ENCODE results near the gene ARHGAP40.
A peak's percentile ranks its signal among the peaks of the same experiment; 100 is the strongest.

ARHGAP40 gene

DNA sequence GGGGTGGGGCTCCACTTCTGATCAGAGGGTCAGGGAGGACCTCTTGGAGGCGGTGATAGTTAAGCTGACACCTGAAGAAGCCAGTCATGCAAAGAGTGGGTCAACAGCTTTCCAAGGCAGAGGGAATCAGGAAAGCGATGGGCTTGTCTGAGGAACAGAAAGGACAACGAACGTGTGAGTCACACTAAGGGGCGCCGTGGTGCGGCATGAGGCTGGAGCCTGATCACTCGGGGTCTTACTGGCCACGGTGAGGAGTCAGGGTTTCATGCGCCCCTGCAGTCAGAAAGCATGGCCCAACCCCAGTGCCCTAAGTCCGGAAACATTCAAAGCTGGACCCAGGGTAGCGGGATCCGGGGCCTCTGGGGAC lies 72.1 kb downstream of the ARHGAP40 start:
- no peaks in the 10 kb centered on the region for H3K36me3 ChIP-seq (replicated peaks)
- in situ Hi-C loops (cut with MboI; ENCODE audit: low sequenced_read_pairs) = no loop called here
- H3K27me3 ChIP-seq (ENCODE audit: low read depth) = peaks cover 9% of the 10 kb centered on the region
- DNase-seq (ENCODE audit: low spot score in 2 of 2) = peak; percentile 3 to 45
- H3K4me3 ChIP-seq = peak overlapping the region; percentile 51
- peaks cover 3% of the 10 kb centered on the region; the same call in 1 of the 2 replicates for H3K4me1 ChIP-seq
- no peaks in the 10 kb centered on the region for H3K9me3 ChIP-seq

DNA sequence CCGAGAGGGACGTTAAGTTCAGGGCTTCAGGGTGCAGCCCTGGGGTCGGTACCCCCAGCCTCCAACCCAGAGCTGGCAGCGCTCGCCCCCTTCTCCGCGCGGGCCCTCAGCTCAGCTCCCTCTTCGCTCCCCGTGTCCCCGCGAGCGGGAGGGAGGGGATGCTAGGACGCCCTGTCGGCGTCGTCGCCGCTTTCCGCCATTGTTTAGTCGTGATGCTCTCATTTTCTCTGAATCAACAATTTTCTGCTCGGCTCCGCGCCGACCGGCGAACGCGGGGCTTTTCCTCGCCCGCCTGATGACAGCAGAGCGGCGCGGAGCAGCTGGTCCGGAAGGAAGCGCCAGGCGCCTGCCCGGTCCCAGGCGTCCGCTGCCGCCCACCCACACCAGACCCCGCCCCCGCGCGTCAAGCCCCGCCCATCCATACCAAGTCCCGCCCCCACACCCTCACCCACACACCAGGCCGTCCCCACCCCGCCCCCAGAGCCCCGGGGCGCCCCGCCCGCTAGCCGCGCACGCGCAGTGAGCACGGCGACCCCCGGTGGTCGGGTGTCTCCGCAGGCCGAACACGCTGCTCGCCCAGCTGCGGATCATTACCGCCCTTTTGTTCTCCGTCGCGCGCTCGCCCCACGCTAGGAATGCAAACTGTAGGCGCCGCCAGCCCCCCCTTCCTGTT lies 72.6 kb downstream of the ARHGAP40 start:
- no peaks in the 10 kb centered on the region for H3K9me3 ChIP-seq
- peaks cover 4% of the 10 kb centered on the region for H3K27me3 ChIP-seq (ENCODE audit: low read depth)
- in situ Hi-C loops (cut with MboI; ENCODE audit: low sequenced_read_pairs) = no loop called here
- H3K36me3 ChIP-seq (replicated peaks) = no peaks in the 10 kb centered on the region
- DNase-seq (ENCODE audit: low spot score in 2 of 2) = peak; percentile 68 to 90
- peak overlapping the region; percentile 51 for H3K4me3 ChIP-seq
- H3K4me1 ChIP-seq = peaks cover 3% of the 10 kb centered on the region; the same call in 1 of the 2 replicates

DNA sequence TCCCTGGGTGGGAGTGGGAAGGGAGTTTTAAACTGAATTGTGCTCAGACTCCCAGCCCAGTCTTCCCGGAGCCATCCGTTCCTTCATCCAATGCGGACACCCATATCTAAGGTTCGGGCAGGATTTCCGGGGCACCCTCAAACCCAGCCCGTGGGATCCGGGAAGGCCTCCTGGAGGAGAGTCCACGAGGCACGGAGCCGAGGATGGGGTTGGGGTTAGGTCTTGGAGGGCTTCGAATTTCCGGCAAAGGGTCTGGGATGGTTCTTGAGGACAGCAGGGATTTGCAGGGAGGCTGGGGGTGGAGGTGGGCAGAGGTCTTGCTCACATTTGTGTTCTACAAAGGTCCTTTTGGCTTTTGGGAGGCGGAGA lies 73.1 kb downstream of the ARHGAP40 start:
- in situ Hi-C loops (cut with MboI; ENCODE audit: low sequenced_read_pairs) = no loop called here
- Histone ChIP-seq H3K27me3 (ENCODE audit: low read depth) (0 out of 2 replicates have a peak, but pooled peaks cover 2% of the 10 kb centered on the region), H3K36me3 (replicated peaks) (no peaks in the 10 kb centered on the region), H3K9me3 (no peaks in the 10 kb centered on the region), H3K4me3 (peak overlapping the region; percentile 51), H3K4me1 (peaks cover 3% of the 10 kb centered on the region; the same call in 1 of the 2 replicates)
- DNase-seq (ENCODE audit: low spot score in 2 of 2) = no peak

DNA sequence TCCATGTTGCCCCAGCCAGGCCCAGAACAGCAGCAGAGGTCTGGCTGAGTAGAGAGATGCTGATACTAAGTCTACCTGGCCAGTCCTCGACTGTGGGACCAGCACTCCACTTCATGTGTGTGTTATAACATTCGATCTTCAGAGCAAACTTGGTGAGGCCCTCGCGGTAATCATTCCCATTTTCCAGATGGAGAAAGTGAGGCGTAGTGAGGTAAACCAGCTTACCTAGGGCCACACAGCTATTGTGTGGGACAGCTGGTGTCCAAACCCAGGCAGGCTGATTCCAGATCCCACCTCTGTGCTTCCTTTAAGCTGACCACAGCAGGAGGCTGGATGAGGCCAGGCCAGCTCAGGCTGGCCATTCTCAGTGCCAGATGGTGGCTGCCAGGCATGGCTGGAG lies 75.0 kb downstream of the ARHGAP40 start:
- in situ Hi-C loops (cut with MboI; ENCODE audit: low sequenced_read_pairs) = no loop called here
- no peak for DNase-seq (ENCODE audit: low spot score in 2 of 2)
- no peaks in the 10 kb centered on the region for H3K9me3 ChIP-seq
- H3K27me3 ChIP-seq (ENCODE audit: low read depth) = no peaks in the 10 kb centered on the region
- H3K4me3 ChIP-seq = no peak overlapping the region
- H3K36me3 ChIP-seq (replicated peaks) = no peaks in the 10 kb centered on the region
- peaks cover 3% of the 10 kb centered on the region; the same call in 1 of the 2 replicates for H3K4me1 ChIP-seq

DNA sequence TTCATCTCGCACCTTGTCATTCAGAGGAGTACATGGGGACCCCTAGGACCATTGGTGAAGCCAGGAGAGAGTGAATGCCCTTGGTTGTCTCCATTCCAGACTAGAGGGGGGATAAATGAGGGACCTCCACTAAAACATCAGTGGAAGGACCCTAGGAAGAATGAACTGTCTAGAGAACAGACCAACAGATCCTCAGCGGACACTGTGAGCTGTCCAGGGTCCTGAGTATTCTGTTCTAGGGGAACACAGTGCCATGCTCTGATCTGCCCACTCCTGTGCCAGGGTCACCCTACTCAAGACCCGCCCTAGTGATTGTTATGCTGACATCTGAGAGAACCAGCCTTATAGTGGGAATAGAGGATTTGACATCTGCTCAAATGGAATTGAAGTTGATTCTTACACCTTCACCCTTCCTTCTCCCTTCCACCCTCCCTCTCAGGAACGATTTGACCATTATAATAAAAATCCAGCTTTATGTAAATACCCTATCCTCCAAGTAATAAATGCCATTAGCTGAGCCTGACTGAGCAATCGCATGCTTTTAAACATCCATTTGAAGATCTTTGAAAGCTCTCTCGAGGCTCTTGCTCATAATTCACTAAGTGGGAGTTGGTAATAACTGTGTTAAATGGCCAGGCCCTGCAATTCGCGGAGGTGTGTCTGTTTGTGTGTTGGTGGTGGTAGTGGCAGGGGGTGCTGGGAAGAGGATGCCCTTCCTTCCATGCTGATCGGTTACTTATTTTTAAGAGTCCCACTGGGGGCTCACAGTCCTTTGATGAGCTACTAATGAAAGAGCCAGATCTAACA lies 79.1 kb downstream of the ARHGAP40 start:
- in situ Hi-C loops (cut with MboI; ENCODE audit: low sequenced_read_pairs) = no loop called here
- H3K36me3 ChIP-seq (replicated peaks) = no peaks in the 10 kb centered on the region
- no peaks in the 10 kb centered on the region for H3K9me3 ChIP-seq
- H3K27me3 ChIP-seq (ENCODE audit: low read depth) = no peaks in the 10 kb centered on the region
- no peaks in the 10 kb centered on the region for H3K4me1 ChIP-seq
- DNase-seq (ENCODE audit: low spot score in 2 of 2) = peak in 1 of 2 experiments; percentile 70
- no peak overlapping the region for H3K4me3 ChIP-seq

DNA sequence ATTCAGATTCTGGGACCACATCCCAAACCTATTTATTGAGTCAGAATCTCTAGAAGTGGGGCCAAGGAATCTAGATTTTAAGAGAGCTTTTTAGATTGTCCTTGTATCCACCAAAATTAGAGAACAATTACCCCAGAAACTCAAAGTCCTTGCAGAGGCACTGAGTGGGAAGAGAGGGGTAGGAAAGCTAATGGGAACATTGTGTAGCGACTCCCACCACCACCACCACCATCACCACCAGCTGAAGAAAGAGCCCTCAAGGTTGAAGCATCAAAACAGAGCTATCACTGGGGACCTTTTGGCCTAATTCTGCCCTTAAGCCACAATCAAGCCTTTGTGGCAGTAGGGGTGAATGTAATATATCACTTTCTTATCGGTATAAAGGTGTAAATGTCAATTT lies 83.7 kb downstream of the ARHGAP40 start:
- DNase-seq (ENCODE audit: low spot score in 2 of 2) = no peak
- in situ Hi-C loops (cut with MboI; ENCODE audit: low sequenced_read_pairs) = no loop called here
- no peaks in the 10 kb centered on the region for H3K9me3 ChIP-seq

DNA sequence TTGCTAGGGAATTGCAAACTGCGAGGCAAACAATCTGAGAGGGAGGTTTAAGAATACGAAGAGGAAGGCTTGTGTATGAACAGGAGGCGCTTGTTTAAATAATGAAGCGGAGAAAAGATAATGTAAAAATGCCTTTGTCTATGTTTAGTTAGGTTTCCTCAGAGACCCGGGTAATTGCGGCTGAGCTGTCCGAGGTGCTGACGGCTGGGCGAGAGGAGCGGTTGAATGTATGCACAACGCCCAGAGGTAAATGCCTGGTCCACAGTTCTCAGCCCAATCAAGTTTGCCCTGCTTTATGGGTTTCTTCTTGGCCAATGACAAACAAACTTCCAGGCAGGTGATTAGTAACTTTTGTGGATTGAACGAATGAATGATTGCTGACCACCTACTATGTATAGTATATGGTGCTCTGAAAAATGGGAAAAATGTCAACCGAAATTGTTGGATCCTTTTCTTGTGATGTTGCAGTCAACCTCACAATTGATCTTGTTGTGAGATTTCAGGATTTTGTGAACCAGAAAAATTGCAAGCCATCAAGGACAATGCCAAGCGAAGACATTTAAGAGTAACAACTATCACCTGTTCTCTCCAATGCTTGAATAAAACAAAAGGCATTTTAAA lies 84.4 kb downstream of the ARHGAP40 start:
- H3K27me3 ChIP-seq (ENCODE audit: low read depth) = no peaks in the 10 kb centered on the region
- no peaks in the 10 kb centered on the region for H3K36me3 ChIP-seq (replicated peaks)
- peak; percentile 30 to 80 for DNase-seq (ENCODE audit: low spot score in 2 of 2)
- no peak overlapping the region for H3K4me3 ChIP-seq
- in situ Hi-C loops (cut with MboI; ENCODE audit: low sequenced_read_pairs) = no loop called here
- no peaks in the 10 kb centered on the region for H3K9me3 ChIP-seq
- H3K4me1 ChIP-seq = no peaks in the 10 kb centered on the region

More for the DNA sequence above, 83.7 kb downstream of the ARHGAP40 start:
- H3K4me1 ChIP-seq = no peaks in the 10 kb centered on the region
- H3K27me3 ChIP-seq (ENCODE audit: low read depth) = no peaks in the 10 kb centered on the region
- no peak overlapping the region for H3K4me3 ChIP-seq
- no peaks in the 10 kb centered on the region for H3K36me3 ChIP-seq (replicated peaks)

DNA sequence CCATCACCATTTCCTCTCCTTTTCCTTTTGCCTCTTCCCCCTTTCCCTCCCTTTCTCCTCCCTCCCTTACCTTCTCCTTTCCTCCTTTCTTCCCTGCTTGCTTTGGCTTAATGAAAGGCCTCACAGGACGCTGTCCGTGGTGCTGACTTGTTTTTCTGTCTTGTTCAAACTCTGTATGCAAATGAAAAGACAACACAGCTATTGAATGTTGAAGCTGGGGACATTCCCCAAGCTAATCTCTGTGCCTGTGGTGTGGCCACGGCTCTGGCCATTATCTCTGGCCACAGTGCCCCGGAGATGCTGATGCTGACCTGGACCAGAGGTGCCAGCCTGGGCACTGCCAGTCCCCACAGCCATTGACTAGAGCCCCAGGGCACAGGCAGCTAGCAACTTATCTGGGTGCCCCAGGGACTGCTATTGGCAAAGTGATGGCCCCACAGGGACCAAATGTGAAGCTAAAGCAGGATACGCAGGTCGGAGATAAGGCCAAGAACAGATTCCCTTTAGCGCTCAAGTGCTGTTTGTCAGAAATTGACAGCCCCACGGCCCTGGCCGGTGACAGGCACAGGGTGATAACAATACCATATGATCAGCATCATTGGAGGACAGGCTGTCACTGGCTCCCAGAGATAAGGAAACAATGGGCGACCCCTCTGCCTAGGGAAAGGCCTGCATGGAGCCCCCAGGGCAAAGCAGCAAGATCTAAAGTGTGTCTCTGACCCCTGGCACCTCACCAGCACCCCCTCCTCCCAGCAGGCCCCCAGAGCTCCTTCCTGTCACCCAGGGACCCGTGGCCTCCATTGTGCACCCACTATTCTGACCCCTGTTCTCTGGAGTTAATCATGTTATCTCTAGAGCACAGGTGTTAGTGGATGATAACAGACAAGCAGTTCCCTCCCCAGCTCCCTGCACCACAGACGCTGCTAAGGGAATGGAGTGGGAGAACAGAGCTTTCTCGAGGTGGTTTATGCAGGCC lies 91.1 kb downstream of the ARHGAP40 start:
- in situ Hi-C loops (cut with MboI; ENCODE audit: low sequenced_read_pairs) = no loop called here
- peak; percentile 70 to 87 for DNase-seq (ENCODE audit: low spot score in 2 of 2)
- no peaks in the 10 kb centered on the region for H3K9me3 ChIP-seq
- H3K27me3 ChIP-seq (ENCODE audit: low read depth) = no peaks in the 10 kb centered on the region
- H3K4me1 ChIP-seq = no peaks in the 10 kb centered on the region
- no peak overlapping the region for H3K4me3 ChIP-seq
- H3K36me3 ChIP-seq (replicated peaks) = no peaks in the 10 kb centered on the region

DNA sequence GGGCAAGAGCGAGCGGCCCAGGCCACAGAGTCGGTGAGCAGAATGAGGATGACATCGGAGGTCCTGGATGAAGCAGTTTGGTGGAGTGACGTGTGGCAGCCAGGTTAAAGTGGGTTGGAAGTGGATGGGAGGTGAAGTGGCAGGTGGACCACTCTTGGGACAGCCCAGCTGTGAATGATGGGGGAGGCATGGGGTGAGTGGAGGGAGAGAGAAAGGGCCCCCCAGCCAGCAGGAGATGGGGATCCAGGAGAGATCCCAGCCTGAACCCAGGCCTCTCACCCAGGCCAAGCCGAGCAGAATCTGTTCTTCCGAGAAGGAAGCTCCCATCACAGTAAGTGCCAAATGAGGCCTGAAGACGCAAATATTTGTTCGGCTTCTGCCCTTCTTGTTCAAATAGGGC lies 95.7 kb downstream of the ARHGAP40 start:
- no peaks in the 10 kb centered on the region for H3K9me3 ChIP-seq
- H3K4me3 ChIP-seq = no peak overlapping the region
- DNase-seq (ENCODE audit: low spot score in 2 of 2) = no peak
- H3K27me3 ChIP-seq (ENCODE audit: low read depth) = peaks cover 7% of the 10 kb centered on the region
- in situ Hi-C loops (cut with MboI; ENCODE audit: low sequenced_read_pairs) = no loop called here
- H3K4me1 ChIP-seq = no peaks in the 10 kb centered on the region
- H3K36me3 ChIP-seq (replicated peaks) = no peaks in the 10 kb centered on the region

DNA sequence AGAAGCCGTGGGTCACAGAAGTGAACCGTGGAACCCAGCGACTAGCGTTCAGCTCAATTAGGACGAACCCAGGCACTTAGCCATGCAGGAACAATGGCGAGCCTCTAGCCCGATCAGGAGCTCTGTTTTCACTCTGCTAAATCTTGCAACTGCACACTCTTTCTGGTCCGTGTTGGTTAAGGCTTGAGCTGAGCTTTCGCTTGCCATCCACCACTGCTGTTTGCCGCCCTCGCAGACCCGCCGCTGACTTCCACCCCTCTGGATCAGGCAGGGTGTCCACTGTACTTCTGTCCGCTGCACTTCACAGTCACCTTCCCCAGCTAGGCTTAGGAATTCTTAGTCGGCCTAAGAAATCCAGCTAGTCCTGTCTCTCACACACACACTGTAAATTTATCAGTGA lies 96.9 kb downstream of the ARHGAP40 start:
- peaks cover 7% of the 10 kb centered on the region for H3K27me3 ChIP-seq (ENCODE audit: low read depth)
- H3K9me3 ChIP-seq = no peaks in the 10 kb centered on the region
- in situ Hi-C loops (cut with MboI; ENCODE audit: low sequenced_read_pairs) = no loop called here
- DNase-seq (ENCODE audit: low spot score in 2 of 2) = no peak
- H3K4me1 ChIP-seq = no peaks in the 10 kb centered on the region
- H3K4me3 ChIP-seq = no peak overlapping the region
- H3K36me3 ChIP-seq (replicated peaks) = no peaks in the 10 kb centered on the region

DNA sequence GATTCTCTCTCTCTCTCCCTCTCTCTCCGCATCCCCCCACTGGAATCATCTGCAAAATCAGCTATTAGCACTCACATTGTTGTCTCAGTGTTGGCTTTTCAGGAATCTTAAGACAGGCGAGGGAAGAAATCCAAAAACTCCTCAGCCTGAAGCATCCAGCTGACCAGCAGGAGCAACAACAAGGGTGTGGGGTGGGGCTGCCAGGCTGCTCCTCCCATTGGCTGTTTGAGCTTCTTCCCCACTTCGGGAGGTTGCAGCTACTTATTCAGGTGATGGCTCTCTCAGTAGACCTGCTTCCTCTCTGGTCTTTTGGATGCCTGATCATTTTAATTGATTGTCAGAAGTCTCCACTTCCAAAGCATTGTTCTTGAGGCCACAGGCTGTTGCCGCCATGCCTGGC lies 98.5 kb downstream of the ARHGAP40 start:
- Histone ChIP-seq H3K27me3 (ENCODE audit: low read depth) (peaks cover 7% of the 10 kb centered on the region), H3K9me3 (no peaks in the 10 kb centered on the region), H3K4me1 (no peaks in the 10 kb centered on the region), H3K4me3 (no peak overlapping the region), H3K36me3 (replicated peaks) (no peaks in the 10 kb centered on the region)
- in situ Hi-C loops (cut with MboI; ENCODE audit: low sequenced_read_pairs) = no loop called here
- DNase-seq (ENCODE audit: low spot score in 2 of 2) = no peak
